HG03571 (cell line): ENCODE data around the gene SDR39U1.

Source experiments
- ATAC-seq: cut with Tn5 transposase; IDR thresholded peaks from one replicate; pipeline ENCODE4 v1.9.1; 2021; ENCODE audit not compliant: unreplicated experiment

SDR39U1 gene

DNA sequence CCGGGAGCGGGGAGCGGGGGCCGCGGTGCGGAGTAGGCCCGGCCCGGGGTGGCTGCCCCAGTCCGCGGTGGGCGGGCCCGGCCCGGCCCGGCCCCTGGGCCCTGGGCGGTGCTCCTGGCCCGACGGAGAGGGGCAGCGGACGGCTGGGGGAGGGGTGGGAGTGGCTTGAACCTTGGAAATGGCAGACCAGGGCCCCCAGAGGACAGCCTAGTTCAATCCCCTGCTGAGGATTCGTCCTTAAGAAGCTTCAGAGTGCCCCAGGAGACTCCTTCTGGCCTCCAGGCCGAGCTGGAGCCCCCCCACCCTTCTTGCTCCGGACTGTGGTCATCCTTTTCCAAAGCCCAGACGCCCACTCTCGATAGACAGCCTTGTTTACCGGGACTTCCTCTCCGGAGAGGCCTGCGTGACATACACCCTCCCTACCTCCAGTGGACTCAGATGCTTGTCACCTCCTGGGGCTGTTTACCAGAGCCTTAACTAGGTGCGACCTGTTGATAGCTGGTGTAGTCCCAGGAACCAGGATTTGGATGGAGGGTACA is 12.4 kb downstream of the SDR39U1 start:
- peak; percentile 46 for ATAC-seq

DNA sequence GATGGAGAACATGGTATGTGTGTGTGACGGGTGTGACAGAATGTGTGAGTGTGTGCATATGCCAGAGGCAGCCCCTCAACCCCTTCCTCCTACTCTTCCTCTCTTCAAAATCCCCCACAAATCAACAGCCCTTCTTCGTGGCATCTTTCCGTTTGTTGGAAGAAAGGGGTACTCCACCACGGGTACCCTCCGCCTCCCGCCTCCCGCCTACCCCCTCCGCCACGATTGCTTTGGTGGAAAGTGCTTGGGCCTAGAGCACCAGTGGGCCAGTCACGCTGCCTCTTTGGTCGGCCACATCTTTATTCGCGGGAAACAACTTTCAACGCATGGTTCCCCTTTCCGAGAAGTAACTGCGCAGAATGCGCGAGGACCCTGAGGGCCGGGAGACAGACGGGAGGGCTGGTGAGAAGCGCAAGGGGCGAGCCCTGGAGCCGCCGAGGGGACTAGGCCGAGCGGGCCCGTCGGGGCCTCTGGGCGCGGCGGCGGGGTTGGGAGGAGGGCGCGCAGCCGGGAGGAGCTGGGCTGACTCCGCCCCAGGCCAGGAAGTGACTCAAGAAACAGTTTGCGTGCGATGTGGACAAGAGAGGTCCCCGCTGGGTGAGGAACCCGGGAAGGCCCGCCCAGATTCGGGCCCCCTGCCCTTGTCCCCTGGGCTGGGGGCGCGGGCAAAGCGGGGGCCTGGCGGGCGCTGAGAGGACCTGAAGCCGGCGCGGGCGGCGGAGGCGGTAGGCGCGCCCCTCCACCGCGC is 13.0 kb downstream of the SDR39U1 start, which contains the start of the genes CBLN3 and KHNYN:
CBLN3 (minus strand) TSS at position 274 of the 748 bp plus-strand sequence. CDS start 614 bp downstream, outside the sequence.
KHNYN (plus strand) TSS at position 560 of the 748 bp plus-strand sequence. CDS start 777 bp downstream, outside the sequence.
- peak; percentile 75 for ATAC-seq

- ATAC-seq, result no peak
Measured at GRCh38 chr14:24428628-24429394, 13.8 kb downstream of the SDR39U1 start.

- ATAC-seq, result no peak
Measured at GRCh38 chr14:24427537-24428508, 14.8 kb downstream of the SDR39U1 start.

- ATAC-seq, result no peak
Measured at GRCh38 chr14:24426912-24427536, 15.6 kb downstream of the SDR39U1 start.

- no peak for ATAC-seq
Measured at GRCh38 chr14:24426150-24426911, 16.2 kb downstream of the SDR39U1 start.

GRCh38 chr14:24425704-24426103 is 16.9 kb downstream of the SDR39U1 start:
- ATAC-seq, result no peak

GRCh38 chr14:24422694-24423601 is 19.6 kb downstream of the SDR39U1 start:
- no peak for ATAC-seq

DNA sequence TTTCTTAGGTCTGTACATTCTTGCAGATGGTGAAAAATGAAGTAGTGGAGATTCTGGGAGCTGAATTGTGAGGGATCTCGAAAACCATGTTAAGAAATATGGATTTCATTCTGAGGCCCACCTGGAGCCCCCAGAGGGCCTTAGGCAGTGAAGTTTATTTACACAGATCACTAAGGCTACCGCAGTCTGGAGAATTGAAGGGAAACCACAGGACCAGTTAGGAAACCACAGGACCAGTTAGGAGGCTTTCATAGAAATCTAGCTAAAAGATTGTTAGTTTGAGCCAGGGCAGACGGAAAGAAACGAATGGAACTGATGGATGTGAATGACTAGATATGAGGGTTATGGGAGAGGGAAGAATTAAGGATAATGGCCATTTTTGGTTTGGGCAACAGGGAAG is 20.3 kb downstream of the SDR39U1 start:
- ATAC-seq, result no peak

- no peak for ATAC-seq
Measured at GRCh38 chr14:24418492-24418873, 24.1 kb downstream of the SDR39U1 start.

DNA sequence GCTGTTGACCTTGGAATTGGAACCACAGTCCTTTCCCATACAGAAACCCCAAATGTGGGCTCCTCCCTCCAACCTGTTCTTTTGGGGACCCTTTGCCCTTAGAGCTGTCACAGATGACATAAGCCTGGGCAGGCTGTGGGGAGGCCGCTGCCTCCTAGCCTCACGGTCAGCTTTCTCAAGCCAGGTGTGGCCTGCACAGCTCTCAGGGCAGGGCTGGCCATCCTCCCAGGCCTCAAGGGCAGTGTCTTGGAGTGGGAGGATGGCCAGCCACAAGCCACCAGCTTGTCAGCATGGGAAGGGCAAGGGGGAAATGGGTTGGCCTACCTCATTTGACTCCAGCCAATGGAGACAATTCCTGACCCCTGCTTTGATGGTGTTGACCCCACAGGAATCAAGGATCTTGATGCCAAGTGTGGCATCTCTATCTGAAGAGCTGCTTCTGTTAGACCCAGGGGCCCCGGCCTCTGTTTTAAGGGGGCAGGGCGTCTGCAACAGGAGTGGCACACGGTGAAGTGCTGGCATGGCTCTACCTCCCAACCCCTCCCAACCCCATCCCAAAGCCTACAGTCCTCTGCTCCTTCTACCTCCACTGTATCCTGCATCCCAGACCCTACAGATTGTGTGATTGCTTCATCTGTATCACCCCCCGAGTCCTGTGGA is 24.6 kb downstream of the SDR39U1 start:
- no peak for ATAC-seq

- no peak for ATAC-seq
Measured at GRCh38 chr14:24416932-24417619, 25.5 kb downstream of the SDR39U1 start.

DNA sequence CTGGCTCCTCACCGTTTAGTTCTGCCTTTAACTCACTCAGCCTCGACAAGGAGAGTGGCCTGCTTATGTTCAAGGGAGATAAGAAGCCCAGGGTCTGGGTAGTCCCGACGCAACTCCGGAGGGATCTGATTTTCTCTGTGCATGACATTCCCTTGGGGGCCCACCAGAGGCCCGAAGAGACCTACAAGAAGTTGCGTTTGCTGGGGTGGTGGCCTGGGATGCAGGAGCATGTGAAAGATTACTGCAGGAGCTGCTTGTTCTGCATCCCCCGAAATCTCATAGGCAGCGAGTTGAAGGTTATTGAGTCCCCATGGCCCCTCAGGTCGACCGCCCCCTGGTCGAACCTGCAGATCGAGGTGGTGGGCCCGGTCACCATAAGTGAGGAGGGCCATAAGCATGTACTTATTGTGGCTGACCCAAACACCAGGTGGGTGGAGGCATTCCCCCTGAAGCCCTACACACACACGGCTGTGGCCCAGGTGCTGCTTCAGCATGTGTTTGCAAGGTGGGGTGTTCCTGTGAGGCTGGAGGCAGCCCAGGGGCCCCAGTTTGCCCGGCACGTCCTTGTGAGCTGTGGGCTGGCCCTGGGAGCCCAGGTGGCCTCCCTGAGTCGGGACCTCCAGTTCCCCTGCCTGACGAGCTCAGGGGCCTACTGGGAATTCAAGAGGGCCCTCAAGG is 26.2 kb downstream of the SDR39U1 start:
- no peak for ATAC-seq

DNA sequence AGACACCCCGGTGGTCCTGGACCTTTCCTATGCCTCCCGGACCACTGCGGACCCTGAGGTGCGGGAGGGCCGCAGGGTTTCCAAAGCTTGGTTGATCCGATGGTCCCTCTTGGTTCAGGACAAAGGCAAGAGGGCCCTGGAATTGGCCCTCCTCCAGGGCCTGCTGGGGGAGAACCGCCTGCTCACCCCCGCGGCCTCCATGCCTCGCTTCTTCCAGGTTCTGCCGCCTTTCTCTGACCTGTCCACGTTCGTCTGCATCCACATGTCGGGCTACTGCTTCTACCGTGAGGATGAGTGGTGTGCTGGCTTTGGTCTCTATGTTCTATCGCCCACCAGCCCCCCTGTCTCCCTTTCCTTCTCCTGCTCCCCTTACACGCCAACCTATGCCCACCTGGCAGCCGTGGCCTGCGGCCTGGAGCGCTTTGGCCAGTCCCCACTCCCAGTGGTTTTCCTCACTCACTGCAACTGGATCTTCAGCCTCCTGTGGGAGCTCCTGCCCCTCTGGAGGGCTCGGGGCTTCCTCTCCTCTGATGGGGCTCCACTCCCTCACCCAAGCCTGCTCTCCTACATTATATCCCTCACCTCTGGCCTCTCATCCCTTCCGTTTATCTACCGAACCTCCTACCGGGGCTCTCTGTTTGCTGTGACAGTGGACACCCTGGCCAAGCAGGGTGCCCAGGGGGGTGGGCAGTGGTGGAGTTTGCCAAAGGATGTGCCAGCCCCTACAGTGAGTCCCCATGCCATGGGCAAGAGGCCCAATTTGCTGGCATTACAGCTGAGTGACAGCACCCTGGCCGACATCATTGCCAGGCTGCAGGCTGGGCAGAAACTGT is 26.9 kb downstream of the SDR39U1 start:
- ATAC-seq, result no peak

- no peak for ATAC-seq
Measured at GRCh38 chr14:24414732-24415420, 27.7 kb downstream of the SDR39U1 start.
